RWPE2 (cell line): ENCODE data around the gene USP5.
A peak's percentile ranks its signal among the peaks of the same experiment; 100 is the strongest.
"Not testable (repeated sequence)": the region's sequence is repeated elsewhere in the genome, so short reads cannot be mapped to it uniquely, and the experiment has no call there.

Experiments used
- ATAC-seq: fragments of 200-7000 bp; cut with Tn5 transposase; 3 replicates; pipeline ENCODE4 v1.9.1; 2021; ENCODE audit warnings: low read depth
- DNase-seq: peaks from one replicate; pipeline ENCODE4 v3.0.0-alpha.2; 2020; ENCODE audit warnings: low spot score
- H3K27ac ChIP-seq: fragments of 450-650 bp; 2 replicates; pipeline ENCODE4 v1.5.1; 2017; ENCODE audit warnings: mild to moderate bottlenecking; ENCODE audit not compliant: poor library complexity, severe bottlenecking
- H3K27me3 ChIP-seq: fragments of 250-450 bp; sonication (Bioruptor Pico); 2 replicates; pipeline ENCODE4 v1.5.1; 2021; ENCODE audit warnings: mild to moderate bottlenecking, moderate library complexity; ENCODE audit not compliant: insufficient read depth, poor library complexity, severe bottlenecking
- H3K36me3 ChIP-seq: fragments of 250-450 bp; sonication (Bioruptor Pico); 2 replicates; pipeline ENCODE4 v1.5.1; 2020; ENCODE audit warnings: low read depth, mild to moderate bottlenecking, moderate library complexity
- H3K4me1 ChIP-seq: fragments of 250-450 bp; sonication (Bioruptor Pico); 2 replicates; pipeline ENCODE4 v1.5.1; 2021; ENCODE audit warnings: mild to moderate bottlenecking, moderate library complexity; ENCODE audit not compliant: insufficient read depth, poor library complexity, severe bottlenecking
- H3K4me3 ChIP-seq: fragments of 250-450 bp; sonication (Bioruptor Pico); 2 replicates; pipeline ENCODE4 v1.5.1; 2021; ENCODE audit warnings: mild to moderate bottlenecking, moderate library complexity; ENCODE audit not compliant: severe bottlenecking
- H3K9me3 ChIP-seq: fragments of 250-450 bp; sonication (Bioruptor Pico); 2 replicates; pipeline ENCODE4 v1.5.1; 2021; ENCODE audit warnings: mild to moderate bottlenecking, moderate library complexity; ENCODE audit not compliant: severe bottlenecking
- TF ChIP-seq, protein P1 (sequence below): fragments of 450-650 bp; IDR thresholded peaks from one replicate; pipeline ENCODE4 v1.5.1; 2017; ENCODE audit warnings: mild to moderate bottlenecking, moderate library complexity; ENCODE audit not compliant: poor library complexity, severe bottlenecking

The USP5 gene

DNA sequence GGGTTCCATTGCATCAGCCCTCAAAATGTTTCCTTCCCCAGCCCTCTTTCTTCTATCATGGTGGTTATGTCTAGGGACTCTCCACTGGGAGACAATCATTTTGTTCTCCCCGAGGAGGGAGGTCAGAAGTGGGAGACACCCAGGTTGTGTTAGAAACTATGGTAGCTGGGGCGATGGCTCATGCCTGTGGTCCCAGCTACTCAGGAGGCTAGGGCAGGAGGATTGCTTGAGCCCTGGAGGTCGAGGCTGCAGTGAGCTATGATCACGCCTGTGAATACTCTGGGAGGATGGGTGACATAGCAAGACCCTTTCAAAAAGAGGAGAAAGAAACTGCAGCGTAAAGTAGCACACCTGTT, 39.7 kb downstream of the USP5 start:
- TF ChIP-seq, protein P1, sequence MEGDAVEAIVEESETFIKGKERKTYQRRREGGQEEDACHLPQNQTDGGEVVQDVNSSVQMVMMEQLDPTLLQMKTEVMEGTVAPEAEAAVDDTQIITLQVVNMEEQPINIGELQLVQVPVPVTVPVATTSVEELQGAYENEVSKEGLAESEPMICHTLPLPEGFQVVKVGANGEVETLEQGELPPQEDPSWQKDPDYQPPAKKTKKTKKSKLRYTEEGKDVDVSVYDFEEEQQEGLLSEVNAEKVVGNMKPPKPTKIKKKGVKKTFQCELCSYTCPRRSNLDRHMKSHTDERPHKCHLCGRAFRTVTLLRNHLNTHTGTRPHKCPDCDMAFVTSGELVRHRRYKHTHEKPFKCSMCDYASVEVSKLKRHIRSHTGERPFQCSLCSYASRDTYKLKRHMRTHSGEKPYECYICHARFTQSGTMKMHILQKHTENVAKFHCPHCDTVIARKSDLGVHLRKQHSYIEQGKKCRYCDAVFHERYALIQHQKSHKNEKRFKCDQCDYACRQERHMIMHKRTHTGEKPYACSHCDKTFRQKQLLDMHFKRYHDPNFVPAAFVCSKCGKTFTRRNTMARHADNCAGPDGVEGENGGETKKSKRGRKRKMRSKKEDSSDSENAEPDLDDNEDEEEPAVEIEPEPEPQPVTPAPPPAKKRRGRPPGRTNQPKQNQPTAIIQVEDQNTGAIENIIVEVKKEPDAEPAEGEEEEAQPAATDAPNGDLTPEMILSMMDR, result no peak
- Histone ChIP-seq H3K27me3 (no peaks in the 10 kb centered on the region), H3K27ac (peak overlapping the region; percentile 52), H3K4me1 (peaks cover 3% of the 10 kb centered on the region), H3K9me3 (no peaks in the 10 kb centered on the region), H3K36me3 (no peaks in the 10 kb centered on the region), H3K4me3 (peak overlapping the region; percentile 37)
- no peak for DNase-seq
- ATAC-seq, result no peak

DNA sequence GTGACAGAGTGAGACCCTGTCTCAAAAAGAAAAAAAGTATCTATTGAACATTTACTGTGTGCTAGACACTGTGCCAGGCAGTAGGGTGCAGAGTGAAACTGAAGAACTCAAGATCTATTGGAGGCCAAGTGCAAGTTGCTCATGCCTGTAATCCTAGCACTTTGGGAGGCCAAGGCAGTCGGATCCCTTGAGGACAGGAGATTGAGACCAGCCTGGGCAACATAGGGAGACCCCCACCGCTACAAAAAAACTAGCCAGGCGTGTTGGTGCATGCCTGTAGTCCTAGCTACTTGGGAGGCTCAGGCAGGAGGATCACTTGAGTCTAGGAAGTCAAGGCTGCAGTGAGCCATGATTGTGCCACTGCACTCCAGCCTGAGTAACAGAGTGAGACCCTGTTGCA, 40.7 kb downstream of the USP5 start:
- not testable (repeated sequence) for ATAC-seq, H3K27me3 ChIP-seq, DNase-seq, H3K36me3 ChIP-seq, H3K4me1 ChIP-seq, H3K27ac ChIP-seq, H3K4me3 ChIP-seq, H3K9me3 ChIP-seq

GRCh38 chr12:6894321-6894720, 42.4 kb downstream of the USP5 start:
- ATAC-seq (no peak), DNase-seq (no peak)
- Histone ChIP-seq H3K4me1 (peaks cover 3% of the 10 kb centered on the region), H3K9me3 (no peaks in the 10 kb centered on the region), H3K4me3 (no peak overlapping the region), H3K27ac (no peak overlapping the region), H3K36me3 (no peaks in the 10 kb centered on the region), H3K27me3 (no peaks in the 10 kb centered on the region)
- TF ChIP-seq, protein P1, result no peak

DNA sequence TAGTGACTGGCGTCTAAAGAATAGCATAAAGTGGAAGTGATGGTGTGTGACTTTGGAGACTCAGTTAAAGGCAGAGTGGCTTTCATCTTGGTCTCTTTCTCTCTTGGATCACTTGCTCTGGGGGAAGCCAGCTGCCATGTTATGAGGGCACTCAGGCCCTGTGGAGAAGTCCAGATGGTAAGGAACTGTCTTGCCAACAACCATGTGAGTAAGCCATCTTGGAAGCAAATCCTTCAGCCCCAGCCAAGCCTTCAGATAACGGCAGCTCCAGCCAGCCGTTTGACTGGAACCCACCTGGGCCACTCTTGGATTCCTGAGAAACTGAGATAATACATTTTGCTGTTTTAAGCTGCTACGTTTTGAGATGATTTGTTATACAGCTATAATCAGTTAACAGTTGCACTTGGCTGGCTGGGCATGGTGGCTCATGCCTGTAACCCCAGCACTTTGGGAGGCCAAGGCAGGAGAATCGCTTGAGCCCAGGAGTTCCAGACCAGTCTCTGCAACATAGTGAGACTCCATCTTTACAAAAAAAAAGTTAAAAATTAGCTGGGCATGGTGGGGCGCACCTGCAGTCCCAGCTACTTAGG, 45.0 kb downstream of the USP5 start:
- TF ChIP-seq, protein P1, result no peak
- DNase-seq, result no peak
- Histone ChIP-seq H3K27me3 (no peaks in the 10 kb centered on the region), H3K4me1 (no peaks in the 10 kb centered on the region), H3K27ac (no peak overlapping the region), H3K9me3 (no peaks in the 10 kb centered on the region), H3K36me3 (no peaks in the 10 kb centered on the region), H3K4me3 (no peak overlapping the region)
- no peak for ATAC-seq

DNA sequence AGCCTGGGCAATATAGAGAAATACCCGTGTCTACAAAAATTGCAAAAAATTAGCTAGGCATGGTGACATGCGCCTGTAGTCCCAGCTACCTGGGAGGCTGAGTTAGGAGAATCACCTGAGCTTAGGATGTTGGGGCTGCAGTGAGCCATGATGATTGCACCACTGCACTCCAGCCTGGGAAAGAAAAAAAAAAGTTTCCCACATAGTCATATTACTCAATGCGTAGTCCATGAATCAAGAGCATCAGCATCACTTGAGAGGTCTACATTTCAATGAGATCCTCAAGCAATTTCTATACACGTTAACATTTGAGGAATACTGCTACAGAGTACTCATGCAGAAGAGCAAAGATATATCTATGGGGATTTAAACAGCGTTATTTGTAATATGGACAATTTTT, 47.5 kb downstream of the USP5 start:
- TF ChIP-seq, protein P1, result no peak
- Histone ChIP-seq H3K27me3 (no peaks in the 10 kb centered on the region), H3K27ac (no peak overlapping the region), H3K4me3 (no peak overlapping the region), H3K4me1 (peaks cover 4% of the 10 kb centered on the region), H3K9me3 (no peaks in the 10 kb centered on the region), H3K36me3 (no peaks in the 10 kb centered on the region)
- DNase-seq (no peak), ATAC-seq (no peak)
